T-cell (primary cell): ENCODE results near the gene B4GALNT3. TPM values are rescaled to one million over a fixed set of nuclear protein-coding genes. Genes with fewer than 3 reads are reported as not detected.
"Not testable (repeated sequence)": the region's sequence is repeated elsewhere in the genome, so short reads cannot be mapped to it uniquely, and the experiment has no call there.

Source experiments
- ATAC-seq, 4 experiments: fragments of 200-7000 bp in 3 of 4; fragments of 150-1000 bp in 1 of 4; cut with Tn5 transposase; replicated peaks in 1 of 4; 1 replicate in 3 of 4; 2 replicates in 1 of 4; pipeline ENCODE4 v1.10.0; 2021; ENCODE audit warnings: moderate library complexity in 3 of 4, mild to moderate bottlenecking in 2 of 4, moderate number of reproducible peaks in 1 of 4
- CTCF ChIA-PET, 2 donors: fragments of 300-600 bp; sonication (Branson Sonifier 250); formaldehyde crosslinking; loops; one replicate each; lab custom pipeline; 2022; ENCODE audit warnings: antibody characterized with exemption in 2 of 2; lab: Charles Lee
- POLR2A ChIA-PET, 2 donors: fragments of 300-600 bp; sonication (Branson Sonifier 250); formaldehyde crosslinking; loops; one replicate each; lab custom pipeline; 2022; ENCODE audit warnings: antibody characterized with exemption in 2 of 2; lab: Charles Lee
- DNase-seq, 35 experiments: peaks; one replicate each; pipeline versions ENCODE4 v3.0.0 to v3.0.0-alpha.2; 2013 to 2023
- H3K27ac ChIP-seq: one replicate; pipeline ENCODE4 v1.5.1; 2013; ENCODE audit warnings: low read length
- H3K27me3 ChIP-seq, 2 experiments: replicated peaks in 1 of 2; 1 replicate in 1 of 2; 2 replicates in 1 of 2; pipeline versions ENCODE4 v1.6.1 to v1.7.0; 2013; ENCODE audit warnings: low read length in 1 of 2, mixed read lengths in 1 of 2; ENCODE audit not compliant: control insufficient read depth in 2 of 2, insufficient read depth in 2 of 2; ENCODE audit errors: extremely low read depth in 1 of 2
- H3K36me3 ChIP-seq, 2 donors: 1 replicate in 1 of 2; 2 replicates in 1 of 2; pipeline versions ENCODE4 v1.6.1 to v1.7.0; 2013; ENCODE audit warnings: low read length in 1 of 2; ENCODE audit not compliant: control insufficient read depth in 2 of 2, insufficient read depth in 1 of 2; ENCODE audit errors: extremely low read depth in 1 of 2
- H3K4me1 ChIP-seq, 2 experiments: 1 replicate in 1 of 2; 2 replicates in 1 of 2; pipeline versions ENCODE4 v1.6.1 to v1.7.0; 2013; ENCODE audit warnings: low read length in 2 of 2, mixed read lengths in 1 of 2; ENCODE audit not compliant: insufficient read depth in 2 of 2, control insufficient read depth in 1 of 2; ENCODE audit errors: extremely low read depth in 1 of 2
- H3K4me3 ChIP-seq, 2 donors: 1 replicate in 1 of 2; 2 replicates in 1 of 2; pipeline versions ENCODE4 v1.5.1 to v1.7.0; 2013; ENCODE audit warnings: mild to moderate bottlenecking in 2 of 2, low read length in 1 of 2, moderate library complexity in 1 of 2; ENCODE audit not compliant: control insufficient read depth in 1 of 2; ENCODE audit errors: extremely low read depth in 1 of 2
- H3K9me3 ChIP-seq: 2 replicates; pipeline ENCODE4 v1.7.0; 2013
- H3K27ac Mint-ChIP-seq, 2 donors: one replicate each; pipeline ENCODE4 v1.8.0; 2020 to 2021; ENCODE audit warnings: mild to moderate bottlenecking in 2 of 2, mixed read lengths in 2 of 2
- H3K27me3 Mint-ChIP-seq, 2 donors: one replicate each; pipeline ENCODE4 v1.8.0; 2021 to 2022; ENCODE audit warnings: mixed read lengths in 2 of 2
- H3K36me3 Mint-ChIP-seq: one replicate; pipeline ENCODE4 v1.8.0; 2021; ENCODE audit warnings: mixed read lengths
- H3K4me1 Mint-ChIP-seq, 3 donors: one replicate each; pipeline ENCODE4 v1.8.0; 2020 to 2022; ENCODE audit warnings: mixed read lengths in 3 of 3, mild to moderate bottlenecking in 1 of 3
- H3K4me3 Mint-ChIP-seq, 3 donors: one replicate each; pipeline ENCODE4 v1.8.0; 2020 to 2022; ENCODE audit warnings: mild to moderate bottlenecking in 3 of 3, mixed read lengths in 3 of 3, moderate library complexity in 3 of 3
- H3K9me3 Mint-ChIP-seq, 3 donors: one replicate each; pipeline ENCODE4 v1.8.0; 2020 to 2022; ENCODE audit warnings: mixed read lengths in 3 of 3
- WGBS: methylation state at CpG from one replicate; pipeline ENCODE4 v1.1.5; 2013; ENCODE audit warnings: missing lambda C conversion rate; ENCODE audit not compliant: insufficient coverage; 5-methylcytosine and 5-hydroxymethylcytosine counted together
- total RNA-seq, 35 experiments: library from RNA in 6 of 35; stranded (reverse) in 6 of 35; fragments of 120-200 nt in 1 of 35; gene quantifications; one replicate each; pipeline versions ENCODE4 v1.2.1 to v1.2.4 and lab custom pipeline; 2013 to 2026

Gene B4GALNT3
- total RNA-seq, 5 donors from 2014 or later (not counting 1 experiment from before 2014, with no cell fraction given), result 0.70 to 3.8 (median 2.0) TPM

DNA sequence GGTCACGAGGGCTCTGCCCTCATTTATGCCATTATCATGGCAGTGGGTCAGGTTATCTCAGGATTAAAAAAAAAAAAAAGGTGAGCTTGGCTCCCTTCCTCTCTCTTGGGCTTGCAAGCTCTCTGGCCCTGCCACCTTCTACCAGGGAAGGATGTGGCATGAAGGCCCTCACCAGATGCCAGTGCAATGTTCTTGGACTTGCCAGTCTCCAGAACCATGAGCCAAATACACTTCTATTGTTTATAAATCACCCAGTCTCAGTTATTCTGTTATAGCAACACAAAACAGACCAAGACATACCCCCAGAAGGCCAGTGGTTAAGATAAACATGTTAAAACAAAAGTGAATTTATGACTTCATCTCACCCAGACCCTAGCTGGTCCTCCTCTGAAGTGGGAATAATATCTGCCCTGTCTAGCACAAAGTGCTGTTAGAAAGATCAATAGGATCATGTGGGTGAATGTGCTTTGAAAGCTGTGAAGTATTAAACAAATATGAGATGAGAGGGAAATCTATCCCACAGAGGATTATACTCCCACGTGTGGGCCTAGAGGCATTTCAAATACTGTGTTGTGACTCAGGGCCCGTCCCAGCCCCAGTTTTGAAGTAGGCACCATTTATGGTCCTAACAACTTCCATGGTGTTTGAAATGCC is 114.9 kb downstream of the B4GALNT3 start:
- DNase-seq (no peak), ATAC-seq (no peak)
- Mint-ChIP-seq H3K27ac (no peak overlapping the region), H3K9me3 (no peaks in the 10 kb centered on the region), H3K27me3 (no peaks in the 10 kb centered on the region), H3K4me1 (peaks cover 19 to 33% (median 24%) of the 10 kb centered on the region in 3 donors), H3K36me3 (no peaks in the 10 kb centered on the region), H3K4me3 (no peak overlapping the region)
- no peak overlapping the region for H3K4me3 ChIP-seq
- H3K4me1 ChIP-seq, result peaks cover under 1 to 27% of the 10 kb centered on the region in 2 experiments
- POLR2A ChIA-PET, result interaction anchor here (0.5 to 0.6 kb wide), 4 partner anchors 39 to 331 kb away, joined by 3 to 5 read pairs (median 4); no protein-coding TSS in a partner anchor
- no peaks in the 10 kb centered on the region for H3K9me3 ChIP-seq
- H3K27ac ChIP-seq, result no peak overlapping the region
- no peaks in the 10 kb centered on the region for H3K36me3 ChIP-seq
- H3K27me3 ChIP-seq, result no peaks in the 10 kb centered on the region
- 75% methylated on average over 1 of the region's 3 CpGs for WGBS
- CTCF ChIA-PET, result interaction anchor here (0.6 to 3.8 kb wide), 14 partner anchors 9 to 1199 kb away, joined by 3 to 40 read pairs (median 3); no protein-coding TSS in a partner anchor

DNA sequence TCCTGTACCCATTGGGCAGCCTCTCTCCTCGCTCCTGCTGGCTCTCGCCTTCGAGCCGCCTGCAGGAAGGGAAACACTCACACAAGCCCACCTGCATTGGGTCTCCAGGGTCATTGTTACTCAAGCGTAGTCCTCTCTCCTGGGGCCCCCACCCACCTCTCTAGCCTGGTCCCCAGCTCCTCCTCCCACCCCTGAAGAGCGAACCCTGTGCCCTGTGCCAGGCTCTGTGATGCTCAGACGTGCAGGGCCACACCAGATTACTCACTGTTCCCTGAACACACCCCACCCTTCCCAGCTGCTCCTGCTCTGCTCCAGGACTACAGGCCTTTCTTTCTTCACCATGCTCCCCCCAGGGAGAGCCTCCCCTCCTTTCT is 115.4 kb downstream of the B4GALNT3 start:
- peaks cover 13 to 30% (median 21%) of the 10 kb centered on the region in 3 donors for H3K4me1 Mint-ChIP-seq
- ATAC-seq (no peak), DNase-seq (no peak)
- no peaks in the 10 kb centered on the region for H3K9me3 ChIP-seq
- peak overlapping the region in 1 of 2 donors; percentile 69 for H3K27ac Mint-ChIP-seq
- CTCF ChIA-PET, result interaction anchor here (0.9 to 3.8 kb wide), 8 partner anchors 10 to 245 kb away, joined by 3 to 40 read pairs (median 6); no protein-coding TSS in a partner anchor
- no peaks in the 10 kb centered on the region for H3K9me3 Mint-ChIP-seq
- H3K36me3 Mint-ChIP-seq, result no peaks in the 10 kb centered on the region
- WGBS, result 92% methylated on average over 7 of the region's 7 CpGs
- peaks cover 0 to 21% of the 10 kb centered on the region in 2 experiments for H3K4me1 ChIP-seq
- H3K27me3 ChIP-seq, result no peaks in the 10 kb centered on the region
- H3K36me3 ChIP-seq, result no peaks in the 10 kb centered on the region
- H3K4me3 Mint-ChIP-seq, result no peak overlapping the region
- H3K27ac ChIP-seq, result no peak overlapping the region
- H3K4me3 ChIP-seq, result no peak overlapping the region
- no peaks in the 10 kb centered on the region for H3K27me3 Mint-ChIP-seq
- POLR2A ChIA-PET, result interaction anchor here in 1 of 2 donors (0.5 to 0.8 kb wide), 2 partner anchors 87 to 144 kb away, joined by 3 to 9 read pairs; no protein-coding TSS in a partner anchor

DNA sequence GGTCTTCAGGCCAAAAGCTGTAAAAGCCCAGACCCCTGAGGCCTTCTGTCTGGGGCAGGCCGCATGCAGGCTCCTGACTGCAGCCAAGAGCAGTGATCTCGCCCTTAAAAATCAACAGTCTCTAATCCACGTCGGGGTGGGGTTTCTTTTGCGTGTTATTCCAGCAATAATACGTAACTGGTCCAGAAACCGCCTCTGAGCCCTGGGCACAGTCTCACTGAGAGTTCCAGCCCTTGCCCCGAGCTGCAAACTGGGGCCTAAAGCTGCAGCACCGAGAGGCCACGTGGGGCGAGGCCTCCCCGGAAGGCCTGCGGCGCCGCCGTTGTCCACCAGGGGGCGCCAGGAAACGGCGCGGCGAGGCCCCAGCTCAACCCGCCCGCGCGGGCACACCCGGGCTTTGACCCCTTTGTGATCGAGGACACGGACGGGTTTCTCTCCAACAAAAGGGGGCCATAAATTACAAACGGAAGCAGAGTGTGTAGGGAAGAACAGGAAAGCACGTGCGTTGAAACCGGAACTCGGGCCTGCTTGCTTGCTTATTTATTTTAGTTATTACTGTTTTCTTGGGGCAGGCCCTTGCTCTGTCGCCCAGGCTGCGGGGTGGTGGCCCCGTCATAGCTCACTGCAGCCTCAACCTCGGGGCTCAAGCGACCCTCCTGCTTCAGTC is 116.3 kb downstream of the B4GALNT3 start:
- ChIA-PET CTCF (interaction anchor here (0.6 to 3.8 kb wide), 26 partner anchors 12 to 1007 kb away, joined by 3 to 40 read pairs (median 4); partner anchors contain the start of genes RAD52 (in 2 of the 2) and WNK1 (in 1 of the 2)), POLR2A (interaction anchor here (0.6 to 0.8 kb wide), 2 partner anchors 86 to 248 kb away, joined by 3 read pairs; no protein-coding TSS in a partner anchor)
- DNase-seq (peak; percentile 47 to 91 (median 76)), ATAC-seq (peak; percentile 98)
- peaks cover 13 to 30% (median 21%) of the 10 kb centered on the region in 3 donors for H3K4me1 Mint-ChIP-seq
- WGBS, result 8% methylated on average over 37 of the region's 39 CpGs
- peak overlapping the region in 1 of 2 donors; percentile 72 for H3K27ac Mint-ChIP-seq
- Histone ChIP-seq H3K27me3 (no peaks in the 10 kb centered on the region), H3K27ac (no peak overlapping the region), H3K4me1 (peaks cover 0 to 16% of the 10 kb centered on the region in 2 experiments), H3K36me3 (no peaks in the 10 kb centered on the region), H3K4me3 (peak overlapping the region in 1 of 2 donors; percentile 28), H3K9me3 (no peaks in the 10 kb centered on the region)
- H3K9me3 Mint-ChIP-seq, result no peaks in the 10 kb centered on the region
- no peaks in the 10 kb centered on the region for H3K27me3 Mint-ChIP-seq
- H3K36me3 Mint-ChIP-seq, result no peaks in the 10 kb centered on the region
- H3K4me3 Mint-ChIP-seq, result peak overlapping the region; percentile 51 to 56 (median 53)

DNA sequence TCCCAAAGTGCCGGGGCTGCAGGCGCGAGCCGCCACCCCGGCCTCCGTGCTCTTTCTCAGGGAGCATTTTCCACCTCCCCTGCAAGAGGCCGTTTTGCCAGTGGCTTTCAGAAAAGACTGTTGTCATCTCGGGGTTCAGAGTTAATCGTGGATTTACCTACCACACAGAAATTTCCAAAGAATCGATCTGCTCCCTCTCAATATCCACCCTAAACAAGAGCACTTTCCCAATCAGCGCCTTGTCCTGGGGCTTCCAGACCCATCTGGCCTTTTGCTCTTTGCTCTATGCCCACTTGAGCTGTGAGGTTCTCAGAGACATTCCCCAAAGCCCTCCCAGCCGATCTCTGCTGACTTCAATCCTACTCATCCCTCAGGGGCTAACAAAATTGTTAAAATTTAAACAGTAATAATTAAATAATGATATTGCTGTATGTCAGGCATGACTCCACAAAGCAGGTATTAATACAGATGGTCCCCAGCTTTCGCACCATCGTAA is 116.9 kb downstream of the B4GALNT3 start:
- no peaks in the 10 kb centered on the region for H3K27me3 Mint-ChIP-seq
- CTCF ChIA-PET, result interaction anchor here (0.6 to 3.8 kb wide), 23 partner anchors 13 to 1006 kb away, joined by 3 to 40 read pairs (median 4); partner anchors contain the start of genes RAD52 (in 2 of the 2) and WNK1 (in 1 of the 2)

DNA sequence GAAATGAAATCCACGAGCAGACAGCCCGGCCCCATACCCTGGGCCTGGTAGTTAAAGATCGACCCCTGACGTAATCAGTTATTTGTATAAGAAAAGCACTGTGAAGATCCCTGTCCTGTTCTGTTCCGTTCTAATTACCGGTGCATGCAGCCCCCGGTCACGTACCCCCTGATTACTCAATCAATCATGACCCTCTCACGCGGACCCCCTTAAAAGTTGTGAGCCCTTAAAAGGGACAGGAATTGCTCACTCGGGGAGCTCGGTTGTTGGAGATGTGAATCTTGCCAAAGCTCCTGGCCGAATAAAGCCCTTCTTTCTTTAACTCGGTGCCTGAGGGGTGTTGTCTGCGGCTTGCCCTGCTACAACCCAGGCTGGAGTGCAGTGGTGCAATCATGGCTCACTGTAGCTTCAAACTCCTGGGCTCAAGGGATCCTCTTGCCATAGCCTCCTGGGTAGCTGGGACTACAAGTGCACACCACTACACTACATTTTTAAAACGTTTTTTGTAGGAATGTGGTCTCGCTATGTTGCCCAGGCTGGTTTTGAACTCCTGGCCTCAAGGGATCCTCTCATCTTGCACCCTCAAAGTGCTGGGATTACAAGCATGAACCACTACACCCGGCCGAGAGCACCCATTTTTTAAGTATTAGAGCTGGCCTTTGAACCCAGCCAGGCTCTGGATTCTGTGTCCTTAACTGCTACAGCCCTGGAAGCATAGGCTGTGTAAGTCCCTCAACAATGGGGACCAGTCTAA is 118.4 kb downstream of the B4GALNT3 start:
- not testable (repeated sequence) for H3K4me3 ChIP-seq, H3K36me3 ChIP-seq, H3K27me3 ChIP-seq, H3K9me3 ChIP-seq, H3K36me3 Mint-ChIP-seq, H3K27ac ChIP-seq, DNase-seq, H3K9me3 Mint-ChIP-seq, H3K27me3 Mint-ChIP-seq, ATAC-seq, H3K4me3 Mint-ChIP-seq, H3K27ac Mint-ChIP-seq
- 96% methylated on average over 11 of the region's 19 CpGs for WGBS
- ChIA-PET CTCF (interaction anchor here in 1 of 2 donors (0.6 kb wide), 2 partner anchors 82 to 242 kb away, joined by 3 to 5 read pairs; no protein-coding TSS in a partner anchor), POLR2A (interaction anchor here in 1 of 2 donors (0.6 kb wide), 1 partner anchor 186 kb away, joined by 3 read pairs; no protein-coding TSS in a partner anchor)
- peaks cover 0 to 16% of the 10 kb centered on the region in 2 experiments for H3K4me1 ChIP-seq
- peaks cover 13 to 18% (median 17%) of the 10 kb centered on the region in 3 donors for H3K4me1 Mint-ChIP-seq

More for the DNA sequence above, 116.9 kb downstream of the B4GALNT3 start:
- H3K9me3 ChIP-seq, result no peaks in the 10 kb centered on the region
- peak overlapping the region in 2 of 3 donors; percentile 50 to 56 for H3K4me3 Mint-ChIP-seq
- WGBS, result 90% methylated on average over 11 of the region's 14 CpGs
- H3K9me3 Mint-ChIP-seq, result no peaks in the 10 kb centered on the region
- H3K27ac Mint-ChIP-seq, result no peak overlapping the region
- POLR2A ChIA-PET, result no interaction called here
- no peaks in the 10 kb centered on the region for H3K36me3 Mint-ChIP-seq
- H3K4me3 ChIP-seq, result peak overlapping the region in 1 of 2 donors; percentile 28
- ATAC-seq (no peak), DNase-seq (no peak)
- H3K36me3 ChIP-seq, result no peaks in the 10 kb centered on the region
- H3K4me1 ChIP-seq, result peaks cover 0 to 16% of the 10 kb centered on the region in 2 experiments
- H3K27me3 ChIP-seq, result no peaks in the 10 kb centered on the region
- no peak overlapping the region for H3K27ac ChIP-seq
- peaks cover 13 to 26% (median 21%) of the 10 kb centered on the region in 3 donors for H3K4me1 Mint-ChIP-seq
